Sigmoid colon (tissue), 7 donors: ENCODE measurements around the gene RAB27B. TPM values are rescaled to one million over a fixed set of nuclear protein-coding genes. Genes with fewer than 3 reads are reported as not detected.

Source experiments
- DNase-seq: peaks from one replicate; pipeline ENCODE4 v3.0.0-alpha.2; 2019
- H3K27ac ChIP-seq, 4 donors: fragments of 200-600 bp; sonication (generic); one replicate each; pipeline ENCODE4 v1.5.1; 2016 to 2019; ENCODE audit warnings: mild to moderate bottlenecking in 1 of 4
- H3K27me3 ChIP-seq, 3 donors: fragments of 200-600 bp; sonication (generic); one replicate each; pipeline ENCODE4 v1.5.1; 2019; ENCODE audit warnings: mild to moderate bottlenecking in 1 of 3
- H3K36me3 ChIP-seq, 4 donors: fragments of 200-600 bp; sonication (generic); one replicate each; pipeline ENCODE4 v1.5.1; 2016 to 2019
- H3K4me1 ChIP-seq, 4 donors: fragments of 200-600 bp; sonication (generic); one replicate each; pipeline ENCODE4 v1.5.1; 2017 to 2019
- H3K4me3 ChIP-seq, 4 donors: fragments of 200-600 bp; sonication (generic); one replicate each; pipeline ENCODE4 v1.5.1; 2017 to 2019; ENCODE audit warnings: mild to moderate bottlenecking in 2 of 4, moderate library complexity in 1 of 4
- H3K9me3 ChIP-seq, 4 donors: fragments of 200-600 bp in 3 of 4; sonication (generic) in 3 of 4; one replicate each; pipeline versions ENCODE4 v1.5.1 to v1.6.1; 2013 to 2019
- CTCF ChIP-seq, 4 experiments: fragments of 450-650 bp in 3 of 4; fragments of 200-600 bp in 1 of 4; IDR thresholded peaks; one replicate each; pipeline ENCODE4 v1.5.1; 2016 to 2019; ENCODE audit warnings: antibody characterized with exemption in 4 of 4, mild to moderate bottlenecking in 3 of 4, moderate library complexity in 2 of 4
- EP300 ChIP-seq, 4 donors: sonication (generic); formaldehyde crosslinking; IDR thresholded peaks; one replicate each; pipeline ENCODE4 v1.6.1; 2017; ENCODE audit warnings: antibody characterized with exemption in 4 of 4
- POLR2A ChIP-seq, 2 donors: fragments of 450-650 bp; IDR thresholded peaks; one replicate each; pipeline ENCODE4 v1.6.1; 2016; ENCODE audit warnings: antibody characterized with exemption in 2 of 2, mild to moderate bottlenecking in 2 of 2, moderate library complexity in 2 of 2
- POLR2AphosphoS5 ChIP-seq, 4 donors: sonication (generic); formaldehyde crosslinking; IDR thresholded peaks; one replicate each; pipeline ENCODE4 v1.6.1; 2017; ENCODE audit warnings: antibody characterized with exemption in 4 of 4
- WGBS, 2 donors: extraction: QIAGEN DNeasy Blood & Tissue Kit; methylation state at CpG; one replicate each; pipeline ENCODE4 v1.1.7; 2013; 5-methylcytosine and 5-hydroxymethylcytosine counted together
- intact Hi-C: fragments of 100-400 bp; cut with DNase I; formaldehyde crosslinking; loops from one replicate; pipeline ENCODE4 v1.15.1; 2023
- polyA plus RNA-seq, 3 donors: library from polyadenylated mRNA; stranded (reverse); fragments of 200-250 nt; gene quantifications; one replicate each; pipeline ENCODE4 v1.2.3, GENCODE V29; 2013
- total RNA-seq, 4 donors: library from RNA; depleted of rRNA; stranded (reverse); fragments of >200 nt; gene quantifications; one replicate each; pipeline ENCODE4 v1.1.0, GENCODE V29; 2016
- donor health status: healthy with polysubstance abuse.
- donor health status: Bipolar disorder and iron deficiency.
- donor health status: healthy.

Gene RAB27B
- total and polyA plus RNA-seq, 7 donors = 0.27 to 6.0 (median 1.4) TPM

DNA sequence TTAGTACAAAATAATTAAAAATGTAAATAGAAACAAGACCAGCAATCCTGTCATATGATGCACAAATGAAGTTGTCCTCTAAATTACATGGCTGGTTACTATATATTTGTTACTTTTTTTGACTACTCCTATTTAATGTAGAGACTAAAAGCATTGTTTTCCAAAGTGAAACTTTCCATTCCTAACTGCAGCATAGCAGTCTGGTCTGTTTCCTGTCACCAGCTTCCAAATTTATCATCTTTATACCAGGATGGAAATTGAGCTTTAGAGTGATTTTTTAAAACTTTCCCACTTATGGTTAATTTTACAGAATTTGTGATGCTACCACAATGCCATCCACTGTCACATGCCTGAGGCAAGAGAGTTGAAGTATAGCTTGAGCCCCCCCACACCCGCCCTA is 33.5 kb upstream of the RAB27B start:
- no peaks in the 10 kb centered on the region for H3K4me1 ChIP-seq
- 92 to 94% methylated on average over 1 of the region's 1 CpG for WGBS, 2 donors
- DNase-seq = no peak
- intact Hi-C loops = no loop called here
- H3K36me3 ChIP-seq = no peaks in the 10 kb centered on the region
- no peak overlapping the region for H3K4me3 ChIP-seq
- H3K9me3 ChIP-seq = no peaks in the 10 kb centered on the region
- H3K27ac ChIP-seq = no peak overlapping the region
- TF ChIP-seq POLR2AphosphoS5 (IDR thresholded peaks at IDR 0.05) (no peak), POLR2A (IDR thresholded peaks at IDR 0.05) (no peak), CTCF (IDR thresholded peaks at IDR 0.05) (no peak), EP300 (IDR thresholded peaks at IDR 0.05) (no peak)
- H3K27me3 ChIP-seq = no peaks in the 10 kb centered on the region

GRCh38 chr18:54798186-54798585 is 30.1 kb upstream of the RAB27B start:
- Histone ChIP-seq H3K27ac (no peak overlapping the region), H3K9me3 (no peaks in the 10 kb centered on the region), H3K4me1 (no peaks in the 10 kb centered on the region), H3K4me3 (no peak overlapping the region), H3K27me3 (no peaks in the 10 kb centered on the region), H3K36me3 (no peaks in the 10 kb centered on the region)
- TF ChIP-seq POLR2A (IDR thresholded peaks at IDR 0.05) (no peak), EP300 (IDR thresholded peaks at IDR 0.05) (no peak), POLR2AphosphoS5 (IDR thresholded peaks at IDR 0.05) (no peak), CTCF (IDR thresholded peaks at IDR 0.05) (no peak)
- intact Hi-C loops = no loop called here
- DNase-seq = no peak
- WGBS, 2 donors = 91 to 95% methylated on average over 3 of the region's 3 CpGs

- no peaks in the 10 kb centered on the region for H3K4me1 ChIP-seq
- no peak for DNase-seq
- H3K9me3 ChIP-seq = no peaks in the 10 kb centered on the region
- H3K36me3 ChIP-seq = no peaks in the 10 kb centered on the region
- TF ChIP-seq EP300 (IDR thresholded peaks at IDR 0.05) (no peak), POLR2AphosphoS5 (IDR thresholded peaks at IDR 0.05) (no peak), CTCF (IDR thresholded peaks at IDR 0.05) (no peak), POLR2A (IDR thresholded peaks at IDR 0.05) (no peak)
- H3K27ac ChIP-seq = no peak overlapping the region
- H3K27me3 ChIP-seq = no peaks in the 10 kb centered on the region
- intact Hi-C loops = no loop called here
- 84 to 90% methylated on average over 1 of the region's 1 CpG for WGBS, 2 donors
- no peak overlapping the region for H3K4me3 ChIP-seq
Measured at GRCh38 chr18:54801374-54801773, 26.9 kb upstream of the RAB27B start.

- Histone ChIP-seq H3K4me3 (no peak overlapping the region), H3K27me3 (no peaks in the 10 kb centered on the region), H3K9me3 (no peaks in the 10 kb centered on the region), H3K36me3 (no peaks in the 10 kb centered on the region), H3K4me1 (no peaks in the 10 kb centered on the region), H3K27ac (no peak overlapping the region)
- intact Hi-C loops = no loop called here
- TF ChIP-seq POLR2AphosphoS5 (IDR thresholded peaks at IDR 0.05) = no peak
- TF ChIP-seq POLR2A (IDR thresholded peaks at IDR 0.05) = no peak
- no peak for TF ChIP-seq CTCF (IDR thresholded peaks at IDR 0.05)
- no peak for TF ChIP-seq EP300 (IDR thresholded peaks at IDR 0.05)
- DNase-seq = no peak
- WGBS, 2 donors = 21 to 50% methylated on average over 2 of the region's 2 CpGs
Measured at GRCh38 chr18:54802178-54802577, 26.1 kb upstream of the RAB27B start.

DNA sequence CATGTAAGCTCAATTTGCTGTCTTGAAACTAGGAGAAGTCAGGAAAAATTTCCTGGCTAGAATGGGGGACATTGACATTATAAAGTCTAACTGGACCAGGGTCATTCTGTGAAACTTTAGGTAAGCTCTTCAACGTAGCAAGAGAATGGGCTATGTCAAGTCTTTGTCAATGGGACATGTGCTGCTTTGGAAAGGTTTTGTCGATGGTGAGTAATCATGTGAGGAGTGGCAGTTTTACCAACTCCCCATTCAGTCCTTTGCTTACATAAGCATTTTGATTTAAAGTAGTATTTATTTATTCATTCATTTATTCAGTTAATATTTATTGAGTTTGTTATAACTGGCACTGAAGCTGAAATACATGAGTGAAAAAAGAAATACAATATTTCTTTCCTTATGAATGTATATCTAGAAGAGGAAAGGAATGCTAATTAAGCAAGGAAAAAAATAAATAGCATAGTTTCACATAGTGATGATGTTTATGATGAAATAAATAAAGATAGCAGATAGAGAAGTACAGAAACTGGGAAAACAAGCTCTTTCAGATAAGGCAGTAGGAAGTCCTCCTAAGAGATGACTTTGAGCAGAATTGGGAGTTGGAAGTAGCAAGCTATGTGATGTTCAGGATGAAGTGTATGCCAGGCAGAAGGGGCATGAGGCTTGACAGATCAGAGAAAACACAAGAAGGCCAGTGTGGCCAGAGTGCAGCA is 25.4 kb upstream of the RAB27B start:
- Histone ChIP-seq H3K27me3 (no peaks in the 10 kb centered on the region), H3K4me1 (no peaks in the 10 kb centered on the region), H3K4me3 (no peak overlapping the region), H3K9me3 (no peaks in the 10 kb centered on the region), H3K27ac (no peak overlapping the region), H3K36me3 (no peaks in the 10 kb centered on the region)
- 51 to 75% methylated on average over 2 of the region's 2 CpGs for WGBS, 2 donors
- TF ChIP-seq POLR2A (IDR thresholded peaks at IDR 0.05) = no peak
- TF ChIP-seq EP300 (IDR thresholded peaks at IDR 0.05) = no peak
- no peak for TF ChIP-seq CTCF (IDR thresholded peaks at IDR 0.05)
- TF ChIP-seq POLR2AphosphoS5 (IDR thresholded peaks at IDR 0.05) = no peak
- intact Hi-C loops = no loop called here
- DNase-seq = no peak
